Activated T-cell treated with anti-CD3 and anti-CD28 coated beads for 1 hour (primary cell): ENCODE data around the gene ARHGAP45.
"Not testable (repeated sequence)": the region's sequence is repeated elsewhere in the genome, so short reads cannot be mapped to it uniquely, and the experiment has no call there.

Experiments
- DNase-seq: peaks from one replicate; pipeline ENCODE4 v3.0.0-alpha.2; 2020; ENCODE audit warnings: low read depth

ARHGAP45 gene

DNA sequence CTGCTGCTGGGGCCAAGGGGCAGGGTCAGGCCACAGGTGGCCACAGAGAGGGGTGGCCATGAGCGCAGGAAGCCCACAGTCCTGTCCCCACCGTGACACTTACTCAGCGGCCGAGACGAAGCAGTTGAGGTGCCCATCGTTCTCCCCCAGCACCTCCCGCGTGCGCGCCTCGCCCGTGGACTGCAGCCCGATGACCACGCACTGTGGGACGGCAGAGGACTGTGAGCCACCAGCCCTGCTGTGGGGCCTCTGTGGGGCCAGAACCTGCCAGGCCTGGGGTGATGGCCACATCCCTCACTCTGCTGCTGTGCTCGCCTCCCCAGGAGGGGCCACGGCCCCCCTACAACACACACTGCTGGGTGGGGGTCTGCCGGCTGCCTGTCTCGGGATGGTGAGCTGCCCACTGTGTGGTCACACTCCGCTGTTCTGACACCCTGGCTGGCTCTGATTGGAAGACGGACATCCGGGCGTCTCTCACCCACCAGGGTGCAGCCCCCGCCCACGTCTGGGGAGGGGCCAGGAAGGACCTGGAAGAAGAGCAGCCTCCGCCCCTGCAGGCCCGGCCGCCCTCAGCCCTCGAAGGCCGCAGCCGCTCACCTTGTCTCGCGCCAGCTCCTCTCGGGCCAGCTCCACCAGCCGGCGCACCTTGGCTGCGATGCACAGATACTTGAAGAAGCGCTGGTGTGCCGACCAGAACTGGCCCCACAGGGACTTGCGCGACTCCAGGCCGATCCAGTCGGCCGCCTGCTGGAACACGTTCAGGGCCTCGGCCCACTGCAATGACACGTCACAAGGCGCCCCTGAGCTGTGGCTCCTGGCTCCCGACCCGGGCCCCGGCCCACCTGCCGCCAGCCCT is 50.0 kb downstream of the ARHGAP45 start:
- no peak for DNase-seq

DNA sequence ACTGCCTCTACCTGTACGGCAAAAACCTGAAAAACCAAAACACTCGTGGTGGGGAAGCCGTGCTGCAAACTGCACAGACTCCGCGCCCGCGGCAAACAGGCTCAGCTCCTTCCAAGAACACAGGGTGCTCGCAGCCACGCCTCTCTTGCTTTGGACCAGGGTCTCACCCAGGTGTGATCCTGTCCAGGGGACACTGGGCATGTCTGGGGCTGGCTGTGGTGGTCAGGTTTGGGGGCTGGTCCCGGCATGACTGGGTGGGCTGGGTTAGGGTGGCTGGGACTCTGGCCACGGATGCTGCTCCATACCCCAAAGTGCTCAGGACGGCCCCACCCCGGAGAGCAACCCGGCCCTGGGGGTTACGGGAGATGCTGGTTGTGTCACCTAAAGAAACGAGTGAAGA is 50.7 kb downstream of the ARHGAP45 start:
- DNase-seq = no peak

DNA sequence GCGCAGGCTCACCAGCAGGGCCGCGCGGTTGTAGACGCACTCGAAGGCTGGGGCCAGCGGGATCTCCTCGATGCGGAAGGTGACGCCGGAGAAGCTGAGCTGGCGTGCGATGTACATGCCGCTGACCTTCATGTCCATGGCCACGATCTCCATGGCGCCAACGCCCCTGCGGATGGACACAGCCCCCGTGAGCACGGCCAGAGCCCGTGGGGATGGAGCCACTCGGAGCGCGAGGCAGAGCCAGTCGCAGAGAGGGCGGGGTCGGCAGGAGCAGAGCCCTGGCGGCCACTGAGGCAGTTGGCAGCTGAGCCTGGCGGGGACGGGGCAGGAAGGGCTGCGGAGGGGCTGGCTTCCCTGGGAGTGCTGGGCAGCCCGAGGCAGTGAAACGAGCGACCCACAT is 52.0 kb downstream of the ARHGAP45 start:
- DNase-seq = no peak

DNA sequence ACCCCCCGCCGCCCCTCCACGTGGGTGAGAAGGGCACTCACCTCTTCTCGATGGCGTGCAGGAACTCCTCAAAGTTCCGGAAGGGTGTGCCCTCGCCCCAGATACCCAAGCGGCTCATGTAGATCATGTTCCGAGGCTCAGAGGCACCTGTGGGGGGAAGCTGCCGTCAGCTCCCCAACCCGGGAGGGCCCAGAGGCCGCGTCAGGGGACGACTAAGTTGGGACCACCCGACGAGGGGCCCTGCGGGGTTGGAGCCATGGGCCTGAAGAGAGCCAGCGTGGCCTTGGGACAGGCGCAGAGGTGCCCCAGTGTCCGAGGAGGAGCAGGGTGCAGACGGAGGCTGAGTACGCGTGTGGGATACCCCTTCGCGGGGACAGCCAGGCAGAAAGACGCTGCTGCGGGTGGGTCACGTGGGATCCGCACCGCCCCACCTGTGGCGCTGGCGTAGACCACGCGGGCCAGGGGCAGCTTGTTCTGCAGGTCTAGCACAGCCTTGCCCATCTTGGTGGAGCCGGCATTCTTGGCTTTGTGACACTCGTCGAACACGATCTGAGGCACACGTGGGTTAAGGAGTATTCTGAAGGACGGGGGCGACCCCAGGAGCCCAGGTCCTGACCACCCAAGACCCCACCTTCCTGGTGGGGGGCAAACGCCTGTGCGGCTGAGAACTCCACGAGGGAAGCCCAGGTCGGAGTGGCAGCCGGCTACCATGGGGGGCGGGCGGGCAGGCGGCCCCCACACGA is 52.7 kb downstream of the ARHGAP45 start:
- no peak for DNase-seq

DNA sequence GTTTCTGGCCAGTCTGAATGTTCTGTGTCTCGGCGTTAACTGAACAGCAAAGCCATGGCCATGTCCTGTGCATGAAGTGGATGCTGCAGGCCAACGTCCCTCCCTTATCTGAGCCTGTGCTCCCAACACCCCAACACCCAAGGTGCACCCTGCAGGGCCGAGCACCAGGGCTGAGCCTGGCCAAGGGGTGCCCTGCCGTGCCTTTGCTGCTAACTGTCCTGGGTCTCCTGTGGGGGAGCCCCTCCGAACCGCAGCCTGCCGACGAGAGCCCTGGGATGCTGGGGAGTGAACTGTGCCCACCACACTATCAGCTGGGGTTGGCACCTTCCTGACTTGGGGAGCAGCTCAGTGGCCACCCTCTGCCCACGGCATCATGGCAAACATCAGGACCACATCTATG is 54.4 kb downstream of the ARHGAP45 start:
- no peak for DNase-seq

DNA sequence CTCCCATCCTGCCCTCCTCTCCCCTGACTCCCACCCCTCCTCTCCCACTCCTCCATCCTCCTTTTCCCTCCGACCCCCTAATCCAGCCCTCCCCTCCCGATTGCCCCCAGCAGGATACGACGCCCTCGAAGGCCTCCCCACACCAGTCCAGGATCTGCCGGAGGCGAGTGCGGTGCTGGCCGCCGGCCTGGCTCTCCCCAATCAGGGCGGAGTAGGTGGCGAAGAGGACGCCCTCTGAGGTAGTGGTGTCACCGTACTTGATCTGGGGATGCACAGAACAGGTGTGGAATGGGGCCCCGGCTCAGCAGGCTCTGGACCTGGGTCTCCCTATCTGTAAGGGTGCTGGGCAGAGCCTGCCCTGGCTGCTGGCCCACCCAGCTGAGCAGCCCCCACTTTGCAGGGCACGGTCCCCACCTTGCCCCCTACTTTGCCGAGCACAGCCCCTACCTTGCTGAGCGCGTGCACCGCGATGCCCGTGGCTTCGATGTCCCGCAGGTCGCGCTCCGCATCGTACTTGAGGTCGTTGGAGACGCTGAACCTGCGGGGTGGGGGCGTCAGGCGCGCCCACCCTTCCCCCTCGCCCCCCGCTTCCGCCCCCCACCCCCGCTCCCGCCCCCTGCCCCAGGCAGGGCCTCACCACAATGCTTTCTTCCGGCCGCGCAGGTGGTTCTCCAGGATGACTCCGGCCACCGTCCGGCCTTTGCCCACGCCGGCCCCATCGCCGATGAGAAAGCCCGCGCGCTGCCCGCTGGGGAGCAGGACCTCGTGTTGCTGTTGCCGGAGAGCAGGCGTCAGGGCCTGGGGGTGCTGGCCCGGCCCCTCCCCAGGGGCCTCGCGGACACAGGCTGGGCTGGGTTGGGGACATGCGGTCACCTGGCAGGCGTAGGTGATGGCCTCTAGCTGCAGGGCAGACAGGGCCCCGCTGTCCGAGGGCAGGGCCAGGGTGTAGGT is 55.3 kb downstream of the ARHGAP45 start:
- no peak for DNase-seq

DNA sequence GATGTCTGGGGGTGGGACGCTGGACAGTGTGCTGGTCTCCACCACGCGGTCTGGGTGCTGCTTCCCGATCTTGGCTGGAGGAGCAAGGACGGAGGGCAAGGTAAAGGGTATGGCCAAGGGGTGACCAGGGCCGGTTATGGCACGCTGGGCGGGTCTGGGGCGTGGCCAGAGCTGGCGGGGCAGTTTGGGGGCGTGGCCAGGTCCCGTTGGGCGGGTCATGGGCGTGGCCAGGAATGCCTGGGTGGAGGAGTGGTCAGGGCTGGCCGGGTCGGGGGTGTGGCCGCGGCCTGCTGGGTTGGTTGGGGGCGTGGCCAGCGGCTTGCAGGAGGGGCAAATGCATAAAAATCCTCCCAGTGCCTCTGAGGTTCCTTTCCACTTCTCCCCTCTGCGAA is 56.0 kb downstream of the ARHGAP45 start:
- no peak for DNase-seq

DNA sequence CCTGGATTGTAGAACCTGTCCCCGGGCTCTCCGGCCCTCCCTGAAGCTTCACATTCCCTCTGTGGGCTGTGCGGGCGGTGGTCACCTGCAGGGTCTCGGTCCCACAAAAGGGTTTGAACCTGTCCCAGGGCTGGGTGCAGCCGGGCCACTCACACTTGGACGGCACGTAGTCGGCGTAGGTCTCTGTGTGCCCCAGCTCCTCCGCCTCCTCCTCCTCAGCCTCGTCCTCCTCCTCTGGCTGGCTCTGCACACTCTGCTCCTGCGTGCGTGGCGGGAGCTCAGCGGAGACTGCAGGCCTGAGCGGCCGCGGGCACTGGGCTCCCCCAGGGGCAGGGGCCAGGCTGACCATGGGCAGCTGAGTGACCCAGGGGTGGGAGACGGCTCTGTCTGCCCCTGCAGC is 56.4 kb downstream of the ARHGAP45 start:
- no peak for DNase-seq

DNA sequence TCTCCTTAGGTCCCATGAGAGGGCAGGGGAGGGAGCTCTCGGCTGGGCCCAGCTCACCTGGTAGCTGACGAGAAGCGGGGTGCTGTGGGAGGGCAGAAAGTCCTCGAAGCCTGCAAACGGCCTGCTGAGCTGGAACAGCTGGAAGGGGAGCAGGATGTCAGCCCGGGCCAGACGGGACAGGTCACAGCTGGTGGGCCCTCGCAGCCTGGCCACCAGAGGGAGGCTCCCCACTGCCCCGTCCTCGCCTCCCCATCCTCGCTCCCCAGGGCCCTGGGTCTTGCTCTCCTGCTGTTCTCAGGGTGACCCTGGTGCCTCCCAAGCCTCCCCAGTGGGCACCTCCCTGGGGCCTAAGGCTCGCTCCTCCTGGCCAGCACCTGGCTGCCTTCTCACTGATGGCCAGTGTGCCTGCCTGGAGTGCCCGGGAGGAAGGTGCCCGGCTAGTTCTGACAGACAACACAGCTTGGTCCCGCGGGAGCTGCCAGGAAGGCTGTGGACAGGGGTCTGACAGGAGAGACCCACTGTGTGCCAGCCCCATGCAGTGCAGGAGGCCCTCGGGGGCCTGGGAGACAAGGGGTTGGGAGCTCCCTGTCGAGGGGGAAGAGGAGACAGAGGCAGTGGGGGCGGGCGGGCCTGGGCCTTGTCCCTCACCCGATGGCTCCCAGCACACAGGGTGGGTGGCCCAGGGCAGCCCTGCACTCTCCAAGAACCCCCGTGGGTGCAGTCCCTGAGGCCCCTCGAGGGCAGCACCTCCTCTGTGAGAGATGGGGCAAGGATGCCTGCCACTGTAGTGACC is 57.1 kb downstream of the ARHGAP45 start:
- DNase-seq = no peak

DNA sequence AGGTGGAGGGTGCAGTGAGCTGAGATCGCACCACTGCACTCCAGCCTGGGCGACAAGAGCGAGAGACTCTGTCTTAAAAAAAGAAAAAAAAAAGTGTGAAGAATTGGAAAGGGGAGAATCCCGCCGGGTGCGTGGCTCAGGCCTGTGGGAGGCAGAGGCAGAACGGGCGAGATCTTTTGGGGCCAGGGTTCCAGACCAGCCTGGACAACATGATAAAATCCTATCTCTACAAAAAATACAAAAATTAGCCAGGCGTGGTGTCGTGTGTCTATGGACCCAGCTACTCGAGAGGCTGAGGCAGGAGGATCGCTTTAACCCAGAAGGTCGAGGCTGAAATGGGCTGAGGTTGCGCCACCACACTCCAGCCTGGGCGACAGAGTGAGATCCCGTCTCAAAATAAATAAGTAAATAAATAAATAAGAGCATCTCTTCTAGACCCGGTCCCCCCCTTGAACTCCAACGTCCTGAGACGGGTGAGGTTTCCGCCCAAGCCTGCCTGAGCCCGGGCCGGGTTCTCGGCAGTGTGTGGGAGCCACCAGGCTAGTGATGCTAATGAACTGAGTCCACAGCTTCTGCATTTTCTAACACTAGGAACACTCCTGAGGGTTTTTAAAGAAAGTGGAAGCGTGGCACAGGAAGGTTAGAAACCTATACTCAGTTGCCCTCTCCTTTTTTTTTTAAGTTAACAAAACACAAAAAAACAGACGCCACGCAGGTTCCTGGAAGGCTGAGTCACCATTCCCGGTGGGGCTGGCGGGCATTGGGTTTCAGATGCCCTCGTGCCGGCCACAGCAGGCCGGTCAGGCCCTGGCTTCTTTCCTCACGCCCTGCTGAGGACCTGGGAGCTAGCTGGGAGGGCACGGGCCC is 58.9 kb downstream of the ARHGAP45 start:
- DNase-seq = no peak

DNA sequence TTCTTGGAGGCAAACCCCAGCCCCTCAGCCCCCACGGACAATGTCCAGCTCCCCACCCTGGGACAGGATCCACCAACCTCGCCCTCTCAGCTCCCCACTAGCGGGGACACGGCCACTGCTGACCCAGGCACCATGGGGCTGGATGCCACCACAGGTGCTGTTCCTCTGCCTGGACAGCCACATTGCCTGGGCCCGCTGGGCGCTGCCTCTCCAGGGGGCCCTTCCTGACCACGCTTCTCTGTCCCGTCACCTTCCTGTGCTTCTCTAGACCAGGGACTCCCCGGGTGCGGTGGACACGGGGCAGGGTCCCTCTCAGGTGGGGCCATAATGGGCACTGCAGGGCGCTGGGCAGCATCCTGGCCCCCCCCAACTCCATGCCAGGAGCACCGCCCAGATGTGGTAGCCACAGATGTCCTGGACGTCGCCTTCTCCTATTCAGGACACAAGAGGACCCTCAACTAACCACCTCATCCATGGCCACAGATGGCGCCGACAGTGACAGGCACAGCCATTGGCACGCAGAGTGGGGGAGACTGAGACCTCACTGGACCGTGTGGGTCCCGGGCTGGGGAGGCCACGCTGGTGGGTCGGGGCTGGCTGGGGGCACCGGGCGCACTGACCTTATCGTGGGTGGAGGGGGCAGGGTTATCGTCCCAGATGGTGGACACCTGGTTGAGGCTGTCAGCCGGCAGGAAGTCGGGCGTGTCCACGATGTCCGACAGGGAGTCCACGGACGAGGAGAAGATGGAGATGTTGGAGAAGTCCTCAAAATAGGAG is 60.2 kb downstream of the ARHGAP45 start:
- no peak for DNase-seq

DNA sequence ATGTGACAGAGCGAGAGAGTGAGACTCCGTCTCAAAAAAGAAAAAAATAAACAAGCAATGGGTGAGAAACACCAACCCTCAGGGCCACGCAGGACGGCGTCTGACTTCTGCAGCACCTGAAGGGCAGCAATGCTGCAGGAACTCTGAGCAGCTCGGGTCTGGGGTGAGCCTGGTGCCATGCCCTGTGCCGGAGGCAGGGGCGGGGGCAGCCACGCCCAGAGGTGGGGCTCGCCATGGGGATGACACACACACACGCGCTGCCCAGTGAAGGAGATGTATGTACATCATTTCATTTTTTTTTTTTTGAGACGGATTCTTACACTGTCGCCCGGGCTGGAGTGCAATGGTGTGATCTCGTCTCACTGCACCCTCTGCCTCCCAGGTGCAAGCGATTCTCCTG is 61.1 kb downstream of the ARHGAP45 start:
- no peak for DNase-seq

DNA sequence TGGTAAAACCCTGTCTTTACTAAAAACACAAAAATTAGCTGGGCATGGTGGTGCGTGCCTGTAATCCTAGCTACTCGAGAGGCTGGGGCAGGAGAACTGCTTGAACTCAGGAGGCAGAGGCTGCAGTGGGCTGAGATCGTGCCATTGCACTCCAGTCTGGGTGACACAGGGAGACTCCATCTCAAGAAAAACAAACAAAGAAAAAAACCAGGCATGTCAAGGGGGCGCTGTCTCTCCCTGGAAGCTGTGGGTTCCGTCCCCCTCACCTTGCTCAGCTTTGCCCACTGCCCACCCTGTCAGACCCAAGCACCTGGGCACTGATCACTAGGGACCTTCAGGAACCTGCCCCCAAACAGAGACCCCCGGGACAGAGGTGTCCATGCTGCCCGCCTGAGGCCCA is 62.1 kb downstream of the ARHGAP45 start:
- DNase-seq = not testable (repeated sequence)

DNA sequence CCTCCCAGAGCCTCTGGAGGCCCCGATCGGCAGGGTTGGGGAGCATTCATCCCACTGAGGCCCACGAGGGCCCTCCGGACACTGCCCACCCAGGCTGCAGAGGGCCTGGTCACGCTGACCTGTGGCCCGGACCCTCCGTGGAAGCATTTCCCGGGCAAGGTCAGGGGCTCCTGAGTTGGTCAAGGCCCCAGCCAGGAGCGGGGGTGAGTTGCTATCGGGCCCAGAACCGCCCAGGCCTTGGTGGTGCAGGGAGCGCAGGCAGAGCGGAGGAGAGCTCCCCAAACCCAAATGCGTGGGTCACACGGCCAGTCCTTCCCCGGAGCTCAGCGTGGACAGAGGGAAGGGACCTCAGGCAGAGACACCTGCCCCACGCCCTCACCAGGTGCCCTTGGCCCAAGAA is 62.6 kb downstream of the ARHGAP45 start:
- DNase-seq = no peak

DNA sequence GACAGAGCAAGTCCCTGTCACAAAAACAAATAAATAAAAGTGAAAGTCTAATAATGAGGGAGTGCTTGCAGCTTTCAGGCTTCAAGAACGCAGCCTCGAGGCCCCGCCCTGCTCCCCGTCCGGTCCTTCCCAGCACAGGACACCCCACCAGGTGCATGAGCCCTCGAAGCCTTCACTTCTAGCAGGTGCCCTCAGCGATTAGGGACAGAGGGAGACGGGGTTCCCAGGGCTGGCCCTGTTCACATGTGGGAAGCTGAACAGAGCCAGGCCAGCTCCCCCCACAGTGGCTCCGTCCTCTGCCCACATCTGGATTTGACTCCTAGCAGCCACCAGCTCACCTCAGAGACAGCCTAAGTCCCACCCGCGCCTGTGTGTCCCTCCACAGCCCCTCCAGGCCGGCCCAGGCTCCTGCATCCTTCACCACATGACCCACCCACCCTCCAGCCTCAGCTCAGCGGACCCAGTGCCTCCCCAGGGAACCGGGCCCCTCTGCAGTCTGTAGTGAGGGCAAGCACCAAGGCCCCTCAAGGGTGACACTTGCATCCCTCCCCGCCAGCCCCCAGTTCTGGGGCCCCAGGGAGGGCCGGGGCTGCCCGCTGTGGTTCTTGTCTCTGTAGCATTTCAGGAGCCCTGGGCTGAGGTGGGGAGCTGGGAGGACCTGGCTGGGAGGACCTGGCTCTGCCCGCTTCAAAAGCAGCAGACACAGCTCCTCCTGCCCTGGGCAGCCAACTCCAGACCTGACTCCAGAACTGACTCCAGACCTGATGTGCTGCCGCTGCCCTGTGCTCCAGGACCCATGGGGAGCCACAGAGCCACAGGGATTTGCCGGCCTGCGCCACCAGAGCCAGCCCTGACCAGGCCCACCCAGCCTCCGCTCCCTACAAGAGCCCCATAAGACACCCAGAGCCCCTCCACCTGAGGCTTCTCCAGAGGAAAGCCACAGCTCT is 64.1 kb downstream of the ARHGAP45 start:
- no peak for DNase-seq

DNA sequence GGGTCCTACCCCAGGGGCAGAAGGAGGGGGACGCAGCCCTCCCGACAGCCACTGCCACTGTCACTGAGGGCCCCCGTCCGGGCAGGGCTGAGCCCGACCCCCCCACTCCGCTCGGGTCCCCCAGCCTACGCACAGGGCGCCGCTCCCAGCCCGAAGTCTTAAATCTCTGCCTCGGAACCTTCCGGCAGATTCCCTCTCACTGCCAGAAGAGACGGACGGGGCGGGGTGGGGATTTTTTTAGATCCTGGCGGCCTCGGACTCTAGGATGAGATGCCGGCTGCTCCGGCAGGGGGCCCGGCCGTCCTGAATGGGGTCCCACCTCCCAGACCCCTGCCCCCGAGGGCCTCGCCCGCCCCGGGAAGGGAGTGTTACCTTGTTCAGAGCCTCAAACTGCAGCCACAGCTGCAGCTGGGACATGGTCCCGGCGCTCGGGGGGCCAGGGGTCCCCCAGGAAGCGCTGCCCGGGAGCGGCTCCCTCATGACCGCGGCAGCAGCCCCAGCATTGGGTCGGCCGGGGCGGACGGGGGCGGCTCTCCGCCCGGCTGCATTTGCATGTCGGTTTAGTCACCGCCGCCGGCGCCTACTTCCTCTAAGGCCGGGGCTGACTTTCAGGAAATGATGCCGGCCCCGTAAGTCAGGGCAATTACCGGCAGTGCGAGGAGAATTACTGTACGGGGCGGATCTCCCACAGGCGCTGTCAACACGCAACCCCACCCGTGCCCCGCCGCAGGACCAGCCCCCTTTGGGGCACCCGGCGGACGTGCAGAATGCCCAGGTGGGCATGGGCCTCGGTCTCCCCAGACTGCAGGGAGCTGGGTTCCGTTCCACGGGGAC is 65.0 kb downstream of the ARHGAP45 start:
- peak; percentile 79 for DNase-seq

DNA sequence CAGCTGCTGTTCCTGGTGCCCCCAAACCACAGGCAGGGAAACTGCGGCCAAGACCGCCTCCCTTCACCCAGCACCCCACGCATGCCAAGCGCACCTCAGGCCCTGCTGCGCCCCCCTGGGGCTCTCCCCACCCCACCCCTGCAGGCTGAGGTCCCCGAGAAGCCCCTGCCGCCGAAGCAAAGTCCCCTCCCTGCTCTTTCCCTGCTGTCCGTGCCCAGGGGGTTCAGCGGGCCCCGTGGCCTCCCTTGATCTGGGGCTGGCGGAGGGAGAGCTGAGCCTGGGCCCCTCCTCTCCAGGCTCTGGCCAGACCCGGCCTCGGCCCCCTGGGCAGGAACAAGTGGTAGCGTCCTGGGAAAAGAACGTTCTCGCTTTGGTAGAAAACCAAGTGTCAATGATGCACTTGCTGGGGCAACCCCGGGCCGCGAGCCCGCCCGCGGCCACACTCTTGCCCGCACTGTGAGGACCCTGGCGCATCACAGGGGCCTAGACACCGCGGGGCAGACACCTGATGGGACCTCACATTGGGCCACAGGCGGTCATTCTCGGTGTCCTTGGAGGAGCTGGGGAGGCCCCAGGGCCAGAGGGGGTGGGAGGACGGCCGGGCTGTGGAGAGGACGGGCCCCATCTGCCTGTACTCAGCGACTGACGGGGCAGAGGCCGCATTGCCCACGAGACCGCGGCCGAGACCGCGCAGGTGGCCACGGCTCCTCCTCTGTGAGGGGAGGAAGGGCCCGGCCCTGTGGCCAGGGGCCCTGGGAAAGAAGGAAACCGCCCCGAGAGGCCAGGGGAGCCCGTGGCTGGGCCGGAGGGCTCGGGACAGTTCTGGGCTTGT is 65.8 kb downstream of the ARHGAP45 start:
- no peak for DNase-seq
